Type B pancreatic cell (in vitro differentiated cells): ENCODE data around the gene SNAI3. TPM values are rescaled to one million over a fixed set of nuclear protein-coding genes. Genes with fewer than 3 reads are reported as not detected.

ENCODE experiments used
- DNase-seq: peaks from one replicate; pipeline ENCODE4 v3.0.0; 2021; ENCODE audit warnings: mixed read lengths; ENCODE audit not compliant: unreplicated experiment; ENCODE audit errors: extremely low spot score
- H3K27ac Mint-ChIP-seq: 2 replicates; pipeline ENCODE4 v1.8.0; 2021; ENCODE audit warnings: mild to moderate bottlenecking, mixed read lengths
- H3K27me3 Mint-ChIP-seq: 2 replicates; pipeline ENCODE4 v1.8.0; 2021; ENCODE audit warnings: mixed read lengths
- H3K36me3 Mint-ChIP-seq: 2 replicates; pipeline ENCODE4 v1.8.0; 2021; ENCODE audit warnings: mixed read lengths
- H3K4me1 Mint-ChIP-seq: one replicate; pipeline ENCODE4 v1.8.0; 2021; ENCODE audit warnings: mixed read lengths; ENCODE audit not compliant: unreplicated experiment
- H3K4me3 Mint-ChIP-seq: 2 replicates; pipeline ENCODE4 v1.8.0; 2021; ENCODE audit warnings: mild to moderate bottlenecking, mixed read lengths
- H3K9me3 Mint-ChIP-seq: 2 replicates; pipeline ENCODE4 v1.8.0; 2021; ENCODE audit warnings: mixed read lengths
- CTCF ChIP-seq: fragments of 200-600 bp; sonication (generic); conservative IDR thresholded peaks from 2 replicates; pipeline ENCODE4 v1.5.0; 2021; ENCODE audit warnings: antibody characterized with exemption, mild to moderate bottlenecking
- total RNA-seq: library from RNA; stranded (reverse); gene quantifications from 2 replicates; pipeline ENCODE4 v1.2.1, GENCODE V29; 2021; ENCODE audit warnings: low replicate concordance

Gene SNAI3
- total RNA-seq, 1 donor from 2014 or later: 0.68 TPM

- Mint-ChIP-seq H3K27me3 (no peaks in the 10 kb centered on the region), H3K4me3 (no peak overlapping the region), H3K4me1 (no peaks in the 10 kb centered on the region), H3K27ac (no peak overlapping the region), H3K9me3 (no peaks in the 10 kb centered on the region), H3K36me3 (no peaks in the 10 kb centered on the region)
- DNase-seq: no peak
- TF ChIP-seq CTCF: no peak
These were observed 47.5 kb upstream of the SNAI3 start for GRCh38 chr16:88733630-88734360.

GRCh38 chr16:88732961-88733294 lies 46.6 kb upstream of the SNAI3 start:
- H3K4me3 Mint-ChIP-seq: no peak overlapping the region
- H3K27me3 Mint-ChIP-seq: no peaks in the 10 kb centered on the region
- no peak for DNase-seq
- no peaks in the 10 kb centered on the region for H3K9me3 Mint-ChIP-seq
- H3K27ac Mint-ChIP-seq: no peak overlapping the region
- H3K4me1 Mint-ChIP-seq: no peaks in the 10 kb centered on the region
- TF ChIP-seq CTCF: no peak
- no peaks in the 10 kb centered on the region for H3K36me3 Mint-ChIP-seq

- no peaks in the 10 kb centered on the region for H3K36me3 Mint-ChIP-seq
- H3K27me3 Mint-ChIP-seq: no peaks in the 10 kb centered on the region
These were observed 46.1 kb upstream of the SNAI3 start for GRCh38 chr16:88732172-88732960.

GRCh38 chr16:88731699-88732098 lies 45.4 kb upstream of the SNAI3 start:
- no peak for TF ChIP-seq CTCF
- H3K4me1 Mint-ChIP-seq: no peaks in the 10 kb centered on the region
- DNase-seq: no peak
- no peaks in the 10 kb centered on the region for H3K36me3 Mint-ChIP-seq
- no peak overlapping the region for H3K27ac Mint-ChIP-seq
- H3K4me3 Mint-ChIP-seq: no peak overlapping the region
- H3K9me3 Mint-ChIP-seq: no peaks in the 10 kb centered on the region
- no peaks in the 10 kb centered on the region for H3K27me3 Mint-ChIP-seq

More at GRCh38 chr16:88732172-88732960, 46.1 kb upstream of the SNAI3 start:
- Mint-ChIP-seq H3K27ac (no peak overlapping the region), H3K4me3 (no peak overlapping the region), H3K9me3 (no peaks in the 10 kb centered on the region), H3K4me1 (no peaks in the 10 kb centered on the region)
- DNase-seq: no peak
- TF ChIP-seq CTCF: no peak

- H3K4me3 Mint-ChIP-seq: no peak overlapping the region
- DNase-seq: no peak
- H3K27ac Mint-ChIP-seq: peak overlapping the region; percentile 6
- H3K4me1 Mint-ChIP-seq: no peaks in the 10 kb centered on the region
- no peaks in the 10 kb centered on the region for H3K36me3 Mint-ChIP-seq
- H3K27me3 Mint-ChIP-seq: no peaks in the 10 kb centered on the region
- H3K9me3 Mint-ChIP-seq: no peaks in the 10 kb centered on the region
- TF ChIP-seq CTCF: no peak
These were observed 44.6 kb upstream of the SNAI3 start for GRCh38 chr16:88730632-88731607.
